LNCaP clone FGC (cell line): ENCODE measurements around the gene GAB2.
A peak's percentile ranks its signal among the peaks of the same experiment; 100 is the strongest.
"Not testable (repeated sequence)": the region's sequence is repeated elsewhere in the genome, so short reads cannot be mapped to it uniquely, and the experiment has no call there.

ENCODE experiments used
- DNase-seq: peaks from one replicate; pipeline ENCODE4 v3.0.0-alpha.2; 2011; ENCODE audit warnings: low read depth
- H3K4me3 ChIP-seq: 2 replicates; pipeline ENCODE4 v1.5.1; 2011; ENCODE audit warnings: mild to moderate bottlenecking, low read depth, low read length, control low read depth
- TF ChIP-seq, protein P1 (sequence below): IDR thresholded peaks from 2 replicates; pipeline ENCODE4 v1.5.1; 2012; ENCODE audit warnings: mild to moderate bottlenecking; ENCODE audit not compliant: control insufficient read depth, insufficient read depth; ENCODE audit errors: extremely low read depth

The GAB2 gene

DNA sequence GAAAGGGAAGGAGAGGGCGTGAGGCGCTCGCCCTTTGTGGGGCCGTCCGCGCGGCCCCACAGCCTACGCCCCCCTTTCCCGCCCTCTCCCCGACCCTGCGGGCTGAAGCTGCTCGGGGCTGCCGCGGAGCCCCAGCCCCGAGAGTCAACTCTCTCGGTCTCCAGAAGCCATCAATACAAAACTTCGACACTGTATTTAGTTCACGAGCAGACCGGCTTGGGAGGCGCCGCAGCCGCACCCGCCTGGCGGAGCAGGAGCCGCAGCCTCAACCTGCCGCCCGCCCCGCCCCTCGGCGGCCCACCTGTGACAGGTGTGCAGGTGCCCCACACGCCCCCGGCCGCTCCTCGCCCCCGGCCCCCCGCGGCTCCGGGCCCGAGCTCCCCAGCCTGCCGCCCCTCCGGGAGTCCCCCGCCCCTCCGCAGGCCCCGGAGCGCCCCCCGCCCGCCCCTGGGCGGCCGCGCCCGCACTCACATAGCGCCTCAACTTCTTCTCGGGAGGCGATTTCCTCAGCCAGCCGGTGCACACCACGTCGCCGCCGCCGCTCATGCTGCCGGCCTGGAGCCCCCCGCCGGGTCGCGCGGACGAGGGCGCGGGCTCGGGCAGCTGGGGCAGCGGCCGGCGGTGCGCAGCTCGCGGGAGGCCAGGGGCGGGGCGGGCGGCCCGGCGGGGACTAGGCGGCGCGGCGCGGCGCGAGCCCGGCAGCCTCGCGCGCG is at the start of gene GAB2:
TSS of gene GAB2 (minus strand) at position 646 of the 713 bp plus-strand sequence. CDS start at position 546, 100 bp downstream.
- DNase-seq: no peak
- H3K4me3 ChIP-seq: peak within 1 kb of the TSS; percentile 61
- TF ChIP-seq, protein P1, sequence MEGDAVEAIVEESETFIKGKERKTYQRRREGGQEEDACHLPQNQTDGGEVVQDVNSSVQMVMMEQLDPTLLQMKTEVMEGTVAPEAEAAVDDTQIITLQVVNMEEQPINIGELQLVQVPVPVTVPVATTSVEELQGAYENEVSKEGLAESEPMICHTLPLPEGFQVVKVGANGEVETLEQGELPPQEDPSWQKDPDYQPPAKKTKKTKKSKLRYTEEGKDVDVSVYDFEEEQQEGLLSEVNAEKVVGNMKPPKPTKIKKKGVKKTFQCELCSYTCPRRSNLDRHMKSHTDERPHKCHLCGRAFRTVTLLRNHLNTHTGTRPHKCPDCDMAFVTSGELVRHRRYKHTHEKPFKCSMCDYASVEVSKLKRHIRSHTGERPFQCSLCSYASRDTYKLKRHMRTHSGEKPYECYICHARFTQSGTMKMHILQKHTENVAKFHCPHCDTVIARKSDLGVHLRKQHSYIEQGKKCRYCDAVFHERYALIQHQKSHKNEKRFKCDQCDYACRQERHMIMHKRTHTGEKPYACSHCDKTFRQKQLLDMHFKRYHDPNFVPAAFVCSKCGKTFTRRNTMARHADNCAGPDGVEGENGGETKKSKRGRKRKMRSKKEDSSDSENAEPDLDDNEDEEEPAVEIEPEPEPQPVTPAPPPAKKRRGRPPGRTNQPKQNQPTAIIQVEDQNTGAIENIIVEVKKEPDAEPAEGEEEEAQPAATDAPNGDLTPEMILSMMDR: no peak

- TF ChIP-seq, protein P1: no peak
- H3K4me3 ChIP-seq: no peak overlapping the region
- DNase-seq: no peak
Observed at GRCh38 chr11:78467370-78467769, 49.8 kb upstream of the GAB2 start.

DNA sequence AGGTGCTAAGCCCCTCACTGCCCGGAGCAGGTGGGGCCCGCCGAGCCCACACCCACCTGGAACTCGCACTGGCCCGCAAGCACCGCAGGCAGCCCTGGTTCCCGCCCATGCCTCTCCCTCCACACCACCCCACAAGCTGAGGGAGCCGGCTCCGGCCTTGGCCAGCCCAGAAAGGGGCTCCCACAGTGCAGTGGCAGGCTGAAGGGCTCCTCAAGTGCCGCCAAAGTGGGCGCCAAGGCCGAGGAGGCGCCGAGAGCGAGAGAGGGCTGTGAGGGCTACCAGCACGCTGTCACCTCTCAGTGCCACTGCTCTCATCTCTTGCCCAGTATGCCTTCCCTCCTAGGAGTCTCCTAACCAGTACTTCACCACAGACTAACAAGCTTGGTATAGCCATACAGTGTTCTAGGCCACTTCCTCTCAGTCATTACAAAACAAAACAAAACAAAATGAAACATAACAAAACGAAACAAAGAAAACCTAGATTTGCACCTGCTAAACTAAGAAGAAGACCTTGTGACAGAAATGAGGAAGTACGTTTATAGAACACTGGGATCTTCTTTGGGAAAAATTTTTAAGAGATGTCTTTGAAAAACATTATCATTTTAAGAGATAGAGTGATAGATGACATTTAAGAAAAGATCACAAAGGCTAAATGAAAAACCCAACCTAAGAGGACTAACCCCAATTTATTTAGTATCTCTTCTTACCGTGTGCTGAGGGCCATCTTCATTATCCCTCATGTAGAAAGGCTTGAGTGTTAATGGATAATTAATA is 47.7 kb upstream of the GAB2 start:
- TF ChIP-seq, protein P1: no peak
- no peak for DNase-seq

DNA sequence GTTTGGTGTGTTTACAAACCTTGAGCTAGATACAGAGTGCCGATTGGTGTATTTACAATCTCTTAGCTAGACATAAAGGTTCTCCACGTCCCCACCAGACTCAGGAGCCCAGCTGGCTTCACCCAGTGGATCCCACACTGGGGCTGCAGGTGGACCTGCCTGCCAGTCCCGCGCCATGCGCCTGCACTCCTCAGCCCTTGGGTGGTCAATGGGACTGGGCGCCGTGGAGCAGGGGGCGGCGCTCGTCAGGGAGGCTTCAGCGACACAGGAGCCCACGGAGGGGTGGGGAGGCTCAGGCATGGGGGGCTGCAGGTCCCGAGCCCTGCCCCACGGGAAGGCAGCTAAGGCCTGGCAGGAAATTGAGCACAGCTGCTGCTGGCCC is 47.2 kb upstream of the GAB2 start:
- not testable (repeated sequence) for H3K4me3 ChIP-seq, DNase-seq

More for the DNA sequence above, 47.7 kb upstream of the GAB2 start:
- H3K4me3 ChIP-seq: no peak overlapping the region

DNA sequence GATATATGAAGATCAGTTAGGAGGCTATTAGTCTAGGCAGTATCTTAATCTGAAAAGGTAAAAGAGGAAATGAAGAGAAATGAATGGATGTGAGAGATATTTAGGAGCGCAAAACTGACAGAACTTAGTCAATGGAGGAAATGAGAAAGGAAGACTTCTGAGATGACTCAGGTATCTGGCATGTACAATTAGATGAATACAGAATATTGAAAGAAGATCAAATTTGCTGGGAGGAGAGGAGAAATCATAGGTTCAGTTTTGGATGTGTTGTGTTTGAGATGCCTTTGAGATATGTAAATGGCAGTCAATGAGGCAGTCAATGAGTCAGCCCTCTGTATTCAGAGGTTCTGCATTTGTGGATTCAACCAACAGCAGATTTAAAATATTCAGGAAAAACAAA is 42.9 kb upstream of the GAB2 start:
- TF ChIP-seq, protein P1: no peak
- DNase-seq: no peak
- H3K4me3 ChIP-seq: no peak overlapping the region

DNA sequence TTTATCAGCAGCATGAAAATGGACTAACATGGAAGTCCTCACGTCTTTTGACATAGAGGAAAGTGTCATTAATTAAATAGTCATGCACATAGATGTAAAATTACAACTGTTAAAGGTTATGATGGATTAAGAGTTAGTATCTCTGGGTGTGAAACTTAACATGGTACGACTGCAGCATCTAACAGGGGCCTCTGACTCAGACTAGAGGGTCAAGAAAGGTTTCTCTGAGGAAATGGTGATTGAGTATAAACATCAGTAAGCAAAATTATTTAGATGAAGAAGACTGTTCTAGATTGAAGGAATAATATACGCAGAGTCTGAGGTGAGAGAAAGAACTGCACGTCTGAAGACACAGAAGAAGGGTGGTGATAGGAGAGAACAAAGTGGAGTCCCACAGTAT is 42.1 kb upstream of the GAB2 start:
- TF ChIP-seq, protein P1: no peak
- no peak for DNase-seq
- H3K4me3 ChIP-seq: no peak overlapping the region

- no peak for DNase-seq
- TF ChIP-seq, protein P1: no peak
Observed at GRCh38 chr11:78457448-78457847, 39.8 kb upstream of the GAB2 start.

More at GRCh38 chr11:78457448-78457847, 39.8 kb upstream of the GAB2 start:
- H3K4me3 ChIP-seq: no peak overlapping the region
